Neural progenitor cell (in vitro differentiated cells): ENCODE data around the gene SMAD7. TPM values are rescaled to one million over a fixed set of nuclear protein-coding genes. Genes with fewer than 3 reads are reported as not detected.
A peak's percentile ranks its signal among the peaks of the same experiment; 100 is the strongest.

Source experiments
- DNase-seq: peaks from one replicate; pipeline ENCODE4 v3.0.0-alpha.2; 2016; ENCODE audit warnings: low spot score
- H2AFZ ChIP-seq: fragments of 200-600 bp; sonication (generic); replicated peaks from 2 replicates; pipeline ENCODE4 v1.6.1; 2016; ENCODE audit warnings: antibody characterized with exemption
- H3F3A ChIP-seq: fragments of 200-600 bp; sonication (generic); 2 replicates; pipeline ENCODE4 v1.6.1; 2016; ENCODE audit warnings: antibody characterized with exemption, low read depth
- H3K27ac ChIP-seq: fragments of 200-600 bp; sonication (generic); 2 replicates; pipeline ENCODE4 v1.5.1; 2016; ENCODE audit warnings: mild to moderate bottlenecking
- H3K27me3 ChIP-seq: fragments of 200-600 bp; sonication (generic); 2 replicates; pipeline ENCODE4 v1.6.1; 2016; ENCODE audit warnings: mild to moderate bottlenecking, moderate library complexity
- H3K36me3 ChIP-seq: fragments of 200-600 bp; sonication (generic); 2 replicates; pipeline ENCODE4 v1.5.1; 2016
- H3K4me1 ChIP-seq: fragments of 200-600 bp; sonication (generic); 2 replicates; pipeline ENCODE4 v1.6.1; 2016; ENCODE audit warnings: mixed run types
- H3K4me2 ChIP-seq: fragments of 200-600 bp; sonication (generic); 2 replicates; pipeline ENCODE4 v1.6.1; 2016
- H3K4me3 ChIP-seq: fragments of 200-600 bp; sonication (generic); 2 replicates; pipeline ENCODE4 v1.5.1; 2016
- H3K79me2 ChIP-seq: fragments of 200-600 bp; sonication (generic); 2 replicates; pipeline ENCODE4 v1.6.1; 2016; ENCODE audit warnings: low read depth
- H3K9ac ChIP-seq: fragments of 200-600 bp; sonication (generic); 2 replicates; pipeline ENCODE4 v1.6.1; 2016
- H3K9me3 ChIP-seq: fragments of 200-600 bp; sonication (generic); 2 replicates; pipeline ENCODE4 v1.5.1; 2016; ENCODE audit warnings: low read depth
- H4K20me1 ChIP-seq: fragments of 200-600 bp; sonication (generic); 2 replicates; pipeline ENCODE4 v1.6.1; 2016; ENCODE audit warnings: low read depth
- H3K27ac Mint-ChIP-seq: 3 replicates; pipeline ENCODE4 v1.8.0; 2021; ENCODE audit warnings: mixed read lengths
- H3K27me3 Mint-ChIP-seq: 2 replicates; pipeline ENCODE4 v1.8.0; 2022; ENCODE audit warnings: low read depth, mild to moderate bottlenecking, inconsistent platforms, moderate library complexity, mixed read lengths; ENCODE audit not compliant: insufficient read depth
- H3K36me3 Mint-ChIP-seq: 3 replicates; pipeline ENCODE4 v1.8.0; 2021; ENCODE audit warnings: mixed read lengths
- H3K4me1 Mint-ChIP-seq: 3 replicates; pipeline ENCODE4 v1.8.0; 2021; ENCODE audit warnings: mixed read lengths
- H3K4me3 Mint-ChIP-seq: 3 replicates; pipeline ENCODE4 v1.8.0; 2021; ENCODE audit warnings: mild to moderate bottlenecking, moderate library complexity, mixed read lengths
- H3K9me3 Mint-ChIP-seq: 3 replicates; pipeline ENCODE4 v1.8.0; 2020; ENCODE audit warnings: mixed read lengths
- EZH2 ChIP-seq: fragments of 200-600 bp; sonication (generic); IDR thresholded peaks from 2 replicates; pipeline ENCODE4 v1.6.1; 2017; ENCODE audit warnings: antibody characterized with exemption, mild to moderate bottlenecking, moderate library complexity
- EZH2phosphoT487 ChIP-seq: fragments of 200-600 bp; sonication (generic); IDR thresholded peaks from 2 replicates; pipeline ENCODE4 v1.6.1; 2017; ENCODE audit warnings: antibody characterized with exemption
- total RNA-seq: library from RNA; depleted of rRNA; stranded (reverse); fragments of >200 nt; gene quantifications from 2 replicates; pipeline ENCODE4 v1.2.3, GENCODE V29; 2015; ENCODE audit warnings: low replicate concordance
- TF ChIP-seq, protein P1 (sequence below): fragments of 200-600 bp; sonication (generic); IDR thresholded peaks from 2 replicates; pipeline ENCODE4 v1.5.1; 2017; ENCODE audit warnings: antibody characterized with exemption, mild to moderate bottlenecking

Gene SMAD7
- total RNA-seq, 1 donor from 2014 or later = 1.1 TPM

DNA sequence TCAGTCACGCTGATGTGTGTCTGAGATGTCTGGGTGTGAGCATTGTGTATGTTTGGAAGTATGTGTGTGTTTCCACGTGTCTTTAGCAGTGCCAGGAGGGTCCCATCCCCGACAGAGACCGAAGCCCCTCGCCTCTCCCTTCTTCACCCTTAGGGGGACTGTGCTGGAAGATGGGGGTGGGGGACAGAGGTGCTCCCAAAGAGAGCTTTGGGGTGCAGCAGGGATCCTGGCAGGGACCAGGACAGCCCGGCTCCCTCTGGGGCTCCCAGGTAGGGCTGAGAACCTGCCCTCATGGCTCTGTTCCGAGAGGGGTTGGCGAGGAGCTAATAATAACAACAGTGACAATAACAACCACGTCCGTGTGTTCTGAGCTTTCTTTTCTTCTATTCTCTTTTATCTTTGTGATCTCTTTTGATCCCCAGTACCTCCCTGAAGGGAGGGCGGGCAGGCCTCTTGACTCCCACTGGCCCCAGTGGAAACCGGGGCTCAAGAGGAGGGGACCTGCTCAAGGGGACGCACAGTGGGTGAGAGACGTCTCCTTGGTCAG, 57.6 kb downstream of the SMAD7 start:
- Histone ChIP-seq H4K20me1 (no peaks in the 10 kb centered on the region), H2AFZ (no peak overlapping the region), H3K4me2 (no peak overlapping the region), H3F3A (peaks cover 4% of the 10 kb centered on the region), H3K79me2 (no peaks in the 10 kb centered on the region), H3K4me1 (peaks cover 21% of the 10 kb centered on the region), H3K27ac (no peak overlapping the region), H3K27me3 (no peaks in the 10 kb centered on the region), H3K36me3 (no peaks in the 10 kb centered on the region), H3K9me3 (no peaks in the 10 kb centered on the region), H3K4me3 (no peak overlapping the region), H3K9ac (no peak overlapping the region)
- peak overlapping the region; percentile 97 for H3K27ac Mint-ChIP-seq
- H3K4me3 Mint-ChIP-seq = peak overlapping the region; percentile 26
- H3K36me3 Mint-ChIP-seq = no peaks in the 10 kb centered on the region
- no peak for DNase-seq
- H3K4me1 Mint-ChIP-seq = peaks cover 58% of the 10 kb centered on the region
- no peaks in the 10 kb centered on the region for H3K9me3 Mint-ChIP-seq
- TF ChIP-seq EZH2 (no peak), EZH2phosphoT487 (no peak)
- TF ChIP-seq, protein P1, sequence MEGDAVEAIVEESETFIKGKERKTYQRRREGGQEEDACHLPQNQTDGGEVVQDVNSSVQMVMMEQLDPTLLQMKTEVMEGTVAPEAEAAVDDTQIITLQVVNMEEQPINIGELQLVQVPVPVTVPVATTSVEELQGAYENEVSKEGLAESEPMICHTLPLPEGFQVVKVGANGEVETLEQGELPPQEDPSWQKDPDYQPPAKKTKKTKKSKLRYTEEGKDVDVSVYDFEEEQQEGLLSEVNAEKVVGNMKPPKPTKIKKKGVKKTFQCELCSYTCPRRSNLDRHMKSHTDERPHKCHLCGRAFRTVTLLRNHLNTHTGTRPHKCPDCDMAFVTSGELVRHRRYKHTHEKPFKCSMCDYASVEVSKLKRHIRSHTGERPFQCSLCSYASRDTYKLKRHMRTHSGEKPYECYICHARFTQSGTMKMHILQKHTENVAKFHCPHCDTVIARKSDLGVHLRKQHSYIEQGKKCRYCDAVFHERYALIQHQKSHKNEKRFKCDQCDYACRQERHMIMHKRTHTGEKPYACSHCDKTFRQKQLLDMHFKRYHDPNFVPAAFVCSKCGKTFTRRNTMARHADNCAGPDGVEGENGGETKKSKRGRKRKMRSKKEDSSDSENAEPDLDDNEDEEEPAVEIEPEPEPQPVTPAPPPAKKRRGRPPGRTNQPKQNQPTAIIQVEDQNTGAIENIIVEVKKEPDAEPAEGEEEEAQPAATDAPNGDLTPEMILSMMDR = no peak
- H3K27me3 Mint-ChIP-seq = peaks cover 16% of the 10 kb centered on the region

DNA sequence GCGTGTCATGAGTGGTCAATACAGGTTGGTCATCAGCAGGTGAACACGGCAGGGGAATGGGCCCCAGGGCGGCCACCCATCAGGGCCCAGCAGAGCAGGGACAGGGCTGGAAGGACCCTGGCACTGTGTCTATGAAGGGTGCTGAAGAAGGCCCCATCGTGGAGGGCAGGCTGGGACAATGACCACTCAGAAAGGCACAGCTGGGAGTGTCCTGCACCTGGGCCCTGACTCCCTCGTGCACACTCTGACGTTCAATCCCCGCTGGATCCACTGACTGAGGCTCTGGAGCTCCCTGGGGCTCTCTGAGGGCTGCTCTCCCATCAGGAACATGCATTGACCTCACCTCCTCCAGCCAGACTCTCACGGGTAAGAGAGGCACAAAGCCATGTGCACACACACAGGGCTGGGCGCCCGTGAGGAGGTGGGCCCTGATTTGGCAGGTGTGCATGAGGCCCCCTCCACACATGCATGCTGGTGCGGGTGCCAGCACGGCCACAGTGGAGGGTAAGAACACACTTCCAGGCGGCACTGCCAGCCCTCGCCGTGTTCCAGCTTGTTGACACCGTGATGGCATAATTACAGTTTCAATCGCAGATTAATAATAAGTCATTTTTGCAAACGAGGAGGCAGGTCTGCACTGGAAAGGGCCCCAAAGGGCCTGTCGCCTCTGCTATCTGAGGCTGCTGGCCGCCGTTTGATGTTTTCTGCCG, 58.5 kb downstream of the SMAD7 start:
- H3K4me2 ChIP-seq = no peak overlapping the region
- no peak overlapping the region for H3K4me3 ChIP-seq
- H3K27ac Mint-ChIP-seq = peak overlapping the region; percentile 12

DNA sequence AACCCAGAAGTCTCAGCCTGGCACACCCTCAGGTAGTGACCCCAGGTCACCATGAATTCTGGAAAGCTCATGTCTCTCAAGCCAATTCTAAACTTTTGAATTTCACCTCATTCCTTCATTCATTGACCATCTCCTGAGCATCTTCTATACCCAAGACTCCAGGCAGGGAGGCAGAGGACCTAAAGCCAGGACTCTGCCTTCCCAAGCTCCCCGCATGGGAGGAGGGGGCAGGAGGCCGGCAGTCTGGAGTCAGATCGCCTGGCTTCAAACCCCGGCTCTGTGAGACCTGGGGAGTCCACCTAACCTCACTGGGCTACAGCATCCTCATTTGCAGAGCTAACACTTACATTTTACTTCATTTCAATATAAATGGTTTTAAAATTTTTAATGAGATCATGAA, 59.0 kb downstream of the SMAD7 start:
- H3K27ac Mint-ChIP-seq = no peak overlapping the region
- no peak overlapping the region for H2AFZ ChIP-seq
- TF ChIP-seq EZH2phosphoT487 = no peak

More for the DNA sequence above, 58.5 kb downstream of the SMAD7 start:
- Mint-ChIP-seq H3K4me1 (peaks cover 65% of the 10 kb centered on the region), H3K27me3 (peaks cover 16% of the 10 kb centered on the region), H3K36me3 (no peaks in the 10 kb centered on the region), H3K4me3 (peak overlapping the region; percentile 1), H3K9me3 (no peaks in the 10 kb centered on the region)
- Histone ChIP-seq H2AFZ (no peak overlapping the region), H3K9me3 (no peaks in the 10 kb centered on the region), H3K9ac (no peak overlapping the region), H4K20me1 (no peaks in the 10 kb centered on the region), H3K27me3 (no peaks in the 10 kb centered on the region), H3K4me1 (peaks cover 28% of the 10 kb centered on the region), H3K79me2 (no peaks in the 10 kb centered on the region), H3F3A (peaks cover 4% of the 10 kb centered on the region), H3K36me3 (no peaks in the 10 kb centered on the region), H3K27ac (no peak overlapping the region)
- TF ChIP-seq EZH2 = no peak
- TF ChIP-seq, protein P1 = no peak
- DNase-seq = no peak

More for the DNA sequence above, 59.0 kb downstream of the SMAD7 start:
- DNase-seq = no peak
- peaks cover 18% of the 10 kb centered on the region for H3K27me3 Mint-ChIP-seq
- peaks cover 28% of the 10 kb centered on the region for H3K4me1 ChIP-seq
- no peak overlapping the region for H3K27ac ChIP-seq
- no peak overlapping the region for H3K4me2 ChIP-seq
- peaks cover 65% of the 10 kb centered on the region for H3K4me1 Mint-ChIP-seq
- no peaks in the 10 kb centered on the region for H3K9me3 Mint-ChIP-seq
- no peak overlapping the region for H3K9ac ChIP-seq
- H3K36me3 ChIP-seq = no peaks in the 10 kb centered on the region
- H3K4me3 ChIP-seq = no peak overlapping the region
- no peaks in the 10 kb centered on the region for H3K36me3 Mint-ChIP-seq
- H4K20me1 ChIP-seq = no peaks in the 10 kb centered on the region
- H3K79me2 ChIP-seq = no peaks in the 10 kb centered on the region
- peaks cover 4% of the 10 kb centered on the region for H3F3A ChIP-seq
- H3K9me3 ChIP-seq = no peaks in the 10 kb centered on the region
- H3K27me3 ChIP-seq = no peaks in the 10 kb centered on the region
- no peak overlapping the region for H3K4me3 Mint-ChIP-seq
